Neural cell (in vitro differentiated cells): Measurements from ENCODE around the gene PDF. TPM values are rescaled to one million over a fixed set of nuclear protein-coding genes. Genes with fewer than 3 reads are reported as not detected.

Source experiments
- H2AFZ ChIP-seq: fragments of 200-600, 300-800 bp; sonication (generic), shearing (Covaris generic); 2 replicates; pipeline ENCODE4 v1.6.0; 2014; ENCODE audit warnings: low read depth, mild to moderate bottlenecking, antibody characterized with exemption, low read length, moderate library complexity
- H3F3A ChIP-seq: fragments of 200-600 bp; shearing (Covaris generic); 2 replicates; pipeline ENCODE4 v1.6.1; 2016; ENCODE audit warnings: mild to moderate bottlenecking, moderate library complexity, mixed read lengths, antibody characterized with exemption, low read length; ENCODE audit not compliant: insufficient read depth, poor library complexity, severe bottlenecking
- H3K27ac ChIP-seq: fragments of 200-600, 300-800 bp; sonication (generic), shearing (Covaris generic); 2 replicates; pipeline ENCODE4 v1.5.1; 2014; ENCODE audit warnings: mild to moderate bottlenecking, low read length, moderate library complexity
- H3K27me3 ChIP-seq: fragments of 300-800, 200-600 bp; sonication (generic), shearing (Covaris generic); 2 replicates; pipeline ENCODE4 v1.6.0; 2014; ENCODE audit warnings: mild to moderate bottlenecking, low read depth, low read length, moderate library complexity; ENCODE audit not compliant: insufficient read depth
- H3K36me3 ChIP-seq: fragments of 300-800, 200-600 bp; sonication (generic), shearing (Covaris generic); 2 replicates; pipeline ENCODE4 v1.5.1; 2014; ENCODE audit warnings: mild to moderate bottlenecking, antibody characterized with exemption, low read length, moderate library complexity; ENCODE audit not compliant: insufficient read depth
- H3K4me2 ChIP-seq: fragments of 300-800, 200-600 bp; sonication (generic), shearing (Covaris generic); 2 replicates; pipeline ENCODE4 v1.6.0; 2014; ENCODE audit warnings: mild to moderate bottlenecking, low read length
- H3K4me3 ChIP-seq: fragments of 300-800, 200-600 bp; sonication (generic), shearing (Covaris generic); 2 replicates; pipeline ENCODE4 v1.5.1; 2014; ENCODE audit warnings: mild to moderate bottlenecking, low read length, moderate library complexity
- H3K79me2 ChIP-seq: fragments of 200-600 bp; shearing (Covaris generic); replicated peaks from 2 replicates; pipeline ENCODE4 v1.6.0; 2014; ENCODE audit warnings: mild to moderate bottlenecking, low read length, moderate library complexity; ENCODE audit not compliant: insufficient read depth
- H3K9ac ChIP-seq: fragments of 300-800, 200-600 bp; sonication (generic), shearing (Covaris generic); 2 replicates; pipeline ENCODE4 v1.6.1; 2016; ENCODE audit warnings: mild to moderate bottlenecking, low read length, mixed read lengths
- H3K9me2 ChIP-seq: fragments of 200-600 bp; shearing (Covaris generic); 2 replicates; pipeline ENCODE4 v1.6.1; 2016; ENCODE audit warnings: mild to moderate bottlenecking, low read length, mixed read lengths; ENCODE audit not compliant: insufficient read depth
- H3K9me3 ChIP-seq: fragments of 200-600, 300-800 bp; sonication (generic), shearing (Covaris generic); 2 replicates; pipeline ENCODE4 v1.6.1; 2016; ENCODE audit warnings: mild to moderate bottlenecking, mixed run types, low read length, moderate library complexity, mixed read lengths
- H4K20me1 ChIP-seq: fragments of 200-600 bp; shearing (Covaris generic); 2 replicates; pipeline ENCODE4 v1.6.1; 2016; ENCODE audit warnings: mild to moderate bottlenecking, mixed run types; ENCODE audit not compliant: insufficient read depth
- EP300 ChIP-seq: fragments of 450-650 bp; conservative IDR thresholded peaks from 2 replicates; pipeline ENCODE4 v1.6.1; 2014; ENCODE audit warnings: antibody characterized with exemption, mild to moderate bottlenecking, moderate library complexity; ENCODE audit not compliant: poor library complexity, severe bottlenecking
- EZH2 ChIP-seq: fragments of 200-600, 300-800 bp; shearing (Covaris generic), sonication (generic); IDR thresholded peaks from 2 replicates; pipeline ENCODE4 v1.6.1; 2014; ENCODE audit warnings: antibody characterized with exemption, low read length, borderline replicate concordance, mild to moderate bottlenecking; ENCODE audit not compliant: insufficient read depth, poor library complexity, severe bottlenecking
- MXI1 ChIP-seq: fragments of 450-650 bp; conservative IDR thresholded peaks from 2 replicates; pipeline ENCODE4 v1.6.1; 2014; ENCODE audit warnings: antibody characterized with exemption, mild to moderate bottlenecking; ENCODE audit not compliant: poor library complexity, severe bottlenecking
- POLR2AphosphoS5 ChIP-seq: IDR thresholded peaks from 2 replicates; pipeline ENCODE4 v1.6.1; 2012
- RAD21 ChIP-seq: fragments of 450-650 bp; conservative IDR thresholded peaks from 2 replicates; pipeline ENCODE4 v1.6.1; 2014; ENCODE audit warnings: antibody characterized with exemption, mild to moderate bottlenecking, moderate library complexity
- SMC3 ChIP-seq: fragments of 450-650 bp; conservative IDR thresholded peaks from 2 replicates; pipeline ENCODE4 v1.6.1; 2014; ENCODE audit warnings: antibody characterized with exemption, mild to moderate bottlenecking, moderate library complexity; ENCODE audit not compliant: poor library complexity
- TAF1 ChIP-seq: IDR thresholded peaks from 2 replicates; pipeline ENCODE4 v1.6.1; 2012; ENCODE audit warnings: low read depth
- polyA plus RNA-seq: library from polyadenylated mRNA; depleted of rRNA; stranded (reverse); fragments of >200 nt; gene quantifications from 2 replicates; pipeline ENCODE4 v1.2.3, GENCODE V29; 2014
- TF ChIP-seq, protein P1 (sequence below): fragments of 450-650 bp; IDR thresholded peaks from 2 replicates; pipeline ENCODE4 v1.5.1; 2014; ENCODE audit warnings: antibody characterized with exemption, mild to moderate bottlenecking, moderate library complexity; ENCODE audit not compliant: poor library complexity, severe bottlenecking
- TF ChIP-seq, protein P2 (sequence below): IDR thresholded peaks from 2 replicates; pipeline ENCODE4 v1.6.1; 2012; ENCODE audit warnings: borderline replicate concordance

The PDF gene
- polyA plus RNA-seq, 1 donor from 2014 or later = 5.1 TPM

DNA sequence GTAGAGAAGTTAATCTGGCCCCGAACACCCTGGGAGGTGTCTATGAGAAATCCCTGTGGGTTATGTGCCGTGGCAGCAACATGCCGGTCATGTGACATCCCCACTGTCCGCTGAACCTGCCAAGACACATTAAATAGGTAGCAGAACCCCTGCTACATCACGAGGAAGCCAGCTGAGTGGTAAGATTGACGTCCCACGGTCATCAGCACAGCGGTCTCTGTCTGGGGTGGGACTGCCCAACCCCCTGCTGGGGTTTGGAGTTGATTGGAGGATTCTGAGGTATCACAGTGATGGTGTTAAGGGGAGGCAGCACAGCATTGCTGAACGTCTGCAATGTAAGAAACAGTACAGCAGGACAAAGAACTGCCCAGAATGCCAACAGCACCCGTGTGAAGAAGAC, 19.1 kb upstream of the PDF start:
- Histone ChIP-seq H3K9ac (no peak overlapping the region), H3K27ac (no peak overlapping the region), H3K4me2 (no peak overlapping the region), H3K4me3 (no peak overlapping the region), H3K9me3 (no peaks in the 10 kb centered on the region), H2AFZ (no peak overlapping the region), H3F3A (no peaks in the 10 kb centered on the region), H4K20me1 (no peaks in the 10 kb centered on the region), H3K36me3 (no peaks in the 10 kb centered on the region), H3K79me2 (no peaks in the 10 kb centered on the region), H3K27me3 (no peaks in the 10 kb centered on the region), H3K9me2 (no peaks in the 10 kb centered on the region)
- TF ChIP-seq, protein P1, sequence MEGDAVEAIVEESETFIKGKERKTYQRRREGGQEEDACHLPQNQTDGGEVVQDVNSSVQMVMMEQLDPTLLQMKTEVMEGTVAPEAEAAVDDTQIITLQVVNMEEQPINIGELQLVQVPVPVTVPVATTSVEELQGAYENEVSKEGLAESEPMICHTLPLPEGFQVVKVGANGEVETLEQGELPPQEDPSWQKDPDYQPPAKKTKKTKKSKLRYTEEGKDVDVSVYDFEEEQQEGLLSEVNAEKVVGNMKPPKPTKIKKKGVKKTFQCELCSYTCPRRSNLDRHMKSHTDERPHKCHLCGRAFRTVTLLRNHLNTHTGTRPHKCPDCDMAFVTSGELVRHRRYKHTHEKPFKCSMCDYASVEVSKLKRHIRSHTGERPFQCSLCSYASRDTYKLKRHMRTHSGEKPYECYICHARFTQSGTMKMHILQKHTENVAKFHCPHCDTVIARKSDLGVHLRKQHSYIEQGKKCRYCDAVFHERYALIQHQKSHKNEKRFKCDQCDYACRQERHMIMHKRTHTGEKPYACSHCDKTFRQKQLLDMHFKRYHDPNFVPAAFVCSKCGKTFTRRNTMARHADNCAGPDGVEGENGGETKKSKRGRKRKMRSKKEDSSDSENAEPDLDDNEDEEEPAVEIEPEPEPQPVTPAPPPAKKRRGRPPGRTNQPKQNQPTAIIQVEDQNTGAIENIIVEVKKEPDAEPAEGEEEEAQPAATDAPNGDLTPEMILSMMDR = no peak
- no peak for TF ChIP-seq SMC3
- TF ChIP-seq MXI1 = no peak
- no peak for TF ChIP-seq TAF1
- no peak for TF ChIP-seq RAD21
- no peak for TF ChIP-seq EZH2
- TF ChIP-seq, protein P2, sequence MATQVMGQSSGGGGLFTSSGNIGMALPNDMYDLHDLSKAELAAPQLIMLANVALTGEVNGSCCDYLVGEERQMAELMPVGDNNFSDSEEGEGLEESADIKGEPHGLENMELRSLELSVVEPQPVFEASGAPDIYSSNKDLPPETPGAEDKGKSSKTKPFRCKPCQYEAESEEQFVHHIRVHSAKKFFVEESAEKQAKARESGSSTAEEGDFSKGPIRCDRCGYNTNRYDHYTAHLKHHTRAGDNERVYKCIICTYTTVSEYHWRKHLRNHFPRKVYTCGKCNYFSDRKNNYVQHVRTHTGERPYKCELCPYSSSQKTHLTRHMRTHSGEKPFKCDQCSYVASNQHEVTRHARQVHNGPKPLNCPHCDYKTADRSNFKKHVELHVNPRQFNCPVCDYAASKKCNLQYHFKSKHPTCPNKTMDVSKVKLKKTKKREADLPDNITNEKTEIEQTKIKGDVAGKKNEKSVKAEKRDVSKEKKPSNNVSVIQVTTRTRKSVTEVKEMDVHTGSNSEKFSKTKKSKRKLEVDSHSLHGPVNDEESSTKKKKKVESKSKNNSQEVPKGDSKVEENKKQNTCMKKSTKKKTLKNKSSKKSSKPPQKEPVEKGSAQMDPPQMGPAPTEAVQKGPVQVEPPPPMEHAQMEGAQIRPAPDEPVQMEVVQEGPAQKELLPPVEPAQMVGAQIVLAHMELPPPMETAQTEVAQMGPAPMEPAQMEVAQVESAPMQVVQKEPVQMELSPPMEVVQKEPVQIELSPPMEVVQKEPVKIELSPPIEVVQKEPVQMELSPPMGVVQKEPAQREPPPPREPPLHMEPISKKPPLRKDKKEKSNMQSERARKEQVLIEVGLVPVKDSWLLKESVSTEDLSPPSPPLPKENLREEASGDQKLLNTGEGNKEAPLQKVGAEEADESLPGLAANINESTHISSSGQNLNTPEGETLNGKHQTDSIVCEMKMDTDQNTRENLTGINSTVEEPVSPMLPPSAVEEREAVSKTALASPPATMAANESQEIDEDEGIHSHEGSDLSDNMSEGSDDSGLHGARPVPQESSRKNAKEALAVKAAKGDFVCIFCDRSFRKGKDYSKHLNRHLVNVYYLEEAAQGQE = no peak
- TF ChIP-seq POLR2AphosphoS5 = no peak
- TF ChIP-seq EP300 = no peak

DNA sequence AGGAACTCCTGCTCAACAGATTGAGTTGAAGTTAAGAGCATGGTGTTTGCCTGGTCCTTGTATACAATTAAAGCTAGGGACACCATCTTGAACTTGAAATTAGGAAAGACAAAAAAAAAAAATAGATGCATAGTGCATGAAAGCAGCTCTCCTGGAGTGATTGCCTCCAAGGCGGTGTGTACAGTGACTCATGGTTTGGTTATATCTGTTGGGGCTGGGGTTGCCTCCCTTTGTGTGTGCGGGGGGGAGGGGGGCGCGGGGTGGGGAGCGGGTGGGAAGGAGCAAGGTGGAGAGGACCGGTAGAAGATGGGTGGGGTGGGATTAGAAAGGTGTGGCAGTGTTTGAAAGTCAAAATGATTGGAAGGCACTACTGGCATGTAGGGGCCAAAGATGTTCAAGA, 17.8 kb upstream of the PDF start:
- TF ChIP-seq, protein P2 = no peak
- no peak for TF ChIP-seq SMC3
- no peak for TF ChIP-seq POLR2AphosphoS5
- TF ChIP-seq RAD21 = no peak
- TF ChIP-seq, protein P1 = no peak
- no peak for TF ChIP-seq EZH2
- TF ChIP-seq MXI1 = no peak
- no peak for TF ChIP-seq EP300
- no peak for TF ChIP-seq TAF1
- Histone ChIP-seq H3K9me3 (no peaks in the 10 kb centered on the region), H3K27ac (no peak overlapping the region), H3K9me2 (no peaks in the 10 kb centered on the region), H3K27me3 (no peaks in the 10 kb centered on the region), H3K9ac (no peak overlapping the region), H3K4me3 (no peak overlapping the region), H3K79me2 (no peaks in the 10 kb centered on the region), H2AFZ (no peak overlapping the region), H3K4me2 (no peak overlapping the region), H3F3A (no peaks in the 10 kb centered on the region), H3K36me3 (no peaks in the 10 kb centered on the region), H4K20me1 (no peaks in the 10 kb centered on the region)
